GM21723 (cell line): ENCODE measurements around the gene SLC6A7.

Experiments
- ATAC-seq: cut with Tn5 transposase; IDR thresholded peaks from one replicate; pipeline ENCODE4 v1.9.1; 2021; ENCODE audit warnings: mild to moderate bottlenecking, moderate library complexity; ENCODE audit not compliant: unreplicated experiment

SLC6A7 gene

GRCh38 chr5:150189728-150190502 is at the start of gene SLC6A7:
TSS of gene SLC6A7 (plus strand) at chr5:150190062. CDS start at chr5:150190328, 266 bp downstream.
- ATAC-seq = no peak

GRCh38 chr5:150140830-150141229 is 49.0 kb upstream of the SLC6A7 start:
- ATAC-seq = no peak

- ATAC-seq = no peak
These were observed 48.2 kb upstream of the SLC6A7 start for GRCh38 chr5:150141544-150142184.

DNA sequence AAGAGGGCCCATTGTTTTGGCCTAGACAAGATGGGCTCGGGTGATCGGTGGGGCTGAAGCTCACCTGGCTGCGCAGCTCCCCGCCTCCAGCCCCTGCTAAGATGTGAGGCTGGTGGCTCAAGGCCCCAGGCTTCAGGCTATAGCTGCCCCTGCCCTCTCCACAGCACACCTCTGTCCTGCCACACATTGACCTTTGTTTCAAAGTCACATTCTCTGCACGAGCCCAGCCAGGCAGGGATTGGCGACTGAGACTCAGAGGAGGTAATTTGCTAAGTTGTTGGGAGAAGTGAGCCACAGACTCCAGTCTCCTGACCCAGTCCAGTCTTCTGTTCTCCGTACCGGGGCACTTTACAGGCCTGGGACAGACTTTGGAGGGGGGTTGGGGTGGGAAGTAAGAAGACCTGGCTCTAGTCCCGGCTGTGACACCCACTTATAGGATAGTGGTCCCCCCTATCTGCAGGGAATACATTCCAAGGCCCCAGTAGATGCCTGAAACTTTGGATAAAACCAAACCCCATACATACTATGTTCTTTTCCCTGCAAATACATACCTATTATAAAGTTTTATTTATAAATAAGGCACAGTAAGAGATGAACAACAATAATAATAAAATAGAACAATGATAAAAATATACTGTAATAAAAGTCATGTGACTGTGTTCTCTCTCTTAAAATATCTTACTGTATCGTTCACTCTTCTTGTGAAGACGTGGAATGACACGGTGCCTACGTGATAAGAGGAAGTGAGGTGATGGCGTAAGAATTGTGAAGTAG is 47.5 kb upstream of the SLC6A7 start:
- ATAC-seq = no peak

- no peak for ATAC-seq
These were observed 46.9 kb upstream of the SLC6A7 start for GRCh38 chr5:150142959-150143349.

DNA sequence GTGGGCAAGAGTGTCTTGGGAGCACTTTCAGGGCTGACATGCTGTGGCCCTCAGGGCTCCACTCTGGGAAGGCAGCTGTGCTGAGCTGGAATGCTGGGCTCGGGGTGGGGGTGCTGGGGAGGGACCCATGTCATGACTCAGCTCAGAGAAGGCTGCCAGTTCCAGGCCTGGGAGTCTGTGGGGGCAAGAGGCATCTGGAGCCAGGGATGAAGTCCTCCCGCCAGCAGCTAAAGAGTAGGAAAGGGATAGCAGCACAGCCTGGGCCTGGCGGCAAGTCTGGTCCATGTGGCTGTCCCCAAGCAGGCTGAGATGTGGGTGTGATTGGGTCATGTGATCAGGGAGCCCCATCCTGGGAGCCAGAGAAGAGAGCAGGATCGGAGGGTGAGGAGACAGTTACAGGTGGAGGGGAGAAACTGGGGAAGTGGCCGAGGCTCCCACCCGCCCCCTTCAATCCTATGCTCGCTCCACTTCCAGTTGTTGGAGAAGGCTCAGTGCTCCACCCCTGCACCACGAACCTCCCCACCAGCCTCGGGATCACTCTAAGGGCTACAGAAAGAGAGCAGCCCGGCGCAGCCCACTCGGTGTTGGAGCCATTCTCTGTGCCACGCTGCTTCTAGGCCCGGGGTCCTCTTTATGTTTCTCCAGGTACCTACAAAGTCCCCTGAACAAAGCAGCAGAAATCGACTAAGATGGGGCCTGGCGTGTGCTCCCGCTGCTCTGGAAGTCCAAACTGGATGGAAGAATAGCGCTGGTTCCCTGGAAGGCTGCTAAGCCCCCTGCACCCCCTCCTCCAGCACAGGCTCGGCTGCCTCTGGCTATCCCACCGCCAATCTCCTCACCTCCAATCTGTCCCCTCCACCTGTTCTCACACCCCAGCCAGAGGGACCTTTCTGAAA is 46.3 kb upstream of the SLC6A7 start:
- no peak for ATAC-seq

DNA sequence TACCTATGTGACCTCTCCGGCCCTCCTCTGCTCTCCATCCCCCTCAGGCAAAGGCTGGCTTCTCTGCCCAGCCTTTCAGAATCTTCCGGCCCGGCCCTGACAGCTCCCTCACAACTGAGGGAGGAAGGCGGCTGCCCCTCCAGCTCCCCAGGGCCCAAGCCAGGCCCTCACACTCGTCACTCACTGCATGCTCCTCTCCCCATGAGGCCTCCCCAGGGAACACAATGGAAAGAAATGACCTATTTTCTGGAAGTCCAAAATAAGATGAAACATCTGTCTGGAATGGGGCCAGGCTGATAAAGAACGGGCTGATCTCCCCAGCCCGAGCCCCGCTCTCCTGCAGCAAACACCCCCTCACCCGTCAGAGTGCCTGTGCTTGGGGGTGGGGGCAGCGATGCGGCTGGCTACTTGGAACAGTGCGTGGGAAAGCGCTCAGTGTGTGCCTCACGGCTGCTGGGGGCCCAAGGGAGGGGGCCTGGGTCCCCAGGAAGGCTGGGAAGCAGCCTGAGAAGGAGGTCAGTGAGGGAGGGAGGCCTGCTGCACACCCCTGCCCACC is 45.5 kb upstream of the SLC6A7 start:
- ATAC-seq = no peak

GRCh38 chr5:150144879-150145278 is 45.0 kb upstream of the SLC6A7 start:
- no peak for ATAC-seq

DNA sequence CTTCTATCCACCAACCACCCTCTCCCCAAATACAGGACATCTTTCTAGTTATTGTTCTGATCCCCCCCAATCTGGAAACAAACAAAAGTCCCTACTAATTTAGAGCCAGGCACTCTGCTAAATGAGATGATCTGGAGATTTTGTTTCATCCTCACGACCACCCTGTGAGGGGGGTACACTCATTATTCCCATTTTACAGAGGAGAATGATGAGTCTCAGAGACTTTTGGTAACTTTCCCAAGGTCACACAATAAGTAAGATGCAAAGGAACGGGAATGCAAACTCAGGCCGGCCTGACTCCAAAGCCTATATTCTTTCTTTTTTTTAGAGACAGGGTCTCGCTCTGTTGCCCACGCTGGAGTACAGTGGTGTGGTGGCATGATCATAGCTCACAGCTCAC is 43.6 kb upstream of the SLC6A7 start:
- ATAC-seq = no peak

DNA sequence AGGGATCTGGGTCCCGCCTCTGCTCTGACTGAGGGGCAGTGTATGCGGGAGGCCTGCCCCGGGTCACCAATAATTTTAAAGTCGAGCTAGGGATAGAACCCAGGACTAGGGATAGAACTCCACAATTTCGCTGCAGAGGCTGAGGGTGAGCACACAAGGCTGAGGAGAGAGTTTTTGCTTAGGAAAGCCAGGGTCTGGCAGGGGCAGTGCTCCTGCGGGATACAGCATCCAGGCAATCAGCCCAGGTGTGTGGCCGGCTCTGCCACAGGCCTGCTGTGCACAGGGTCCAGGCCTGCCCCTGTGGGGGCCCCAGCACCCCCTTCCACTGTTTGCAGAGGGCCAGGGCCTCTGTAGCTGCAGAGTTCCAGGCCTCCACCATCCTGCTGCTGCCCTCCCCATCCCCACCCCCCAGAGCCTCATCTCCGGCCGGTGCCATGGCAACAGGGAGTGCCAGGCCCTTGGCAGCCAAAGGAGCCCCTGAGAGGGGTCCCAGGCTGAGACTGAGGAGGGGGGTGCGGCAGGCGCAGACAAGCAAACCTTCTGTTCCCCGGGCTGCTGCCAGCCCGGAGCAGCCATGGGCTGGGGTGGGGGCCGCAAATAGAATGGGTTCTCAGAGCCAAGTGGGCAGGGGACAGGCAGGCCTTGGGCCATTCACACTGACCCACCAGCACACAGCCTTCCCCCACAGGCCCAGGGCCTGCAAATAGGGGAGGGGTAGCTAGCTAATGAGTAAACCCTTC is 42.8 kb upstream of the SLC6A7 start:
- ATAC-seq = no peak

DNA sequence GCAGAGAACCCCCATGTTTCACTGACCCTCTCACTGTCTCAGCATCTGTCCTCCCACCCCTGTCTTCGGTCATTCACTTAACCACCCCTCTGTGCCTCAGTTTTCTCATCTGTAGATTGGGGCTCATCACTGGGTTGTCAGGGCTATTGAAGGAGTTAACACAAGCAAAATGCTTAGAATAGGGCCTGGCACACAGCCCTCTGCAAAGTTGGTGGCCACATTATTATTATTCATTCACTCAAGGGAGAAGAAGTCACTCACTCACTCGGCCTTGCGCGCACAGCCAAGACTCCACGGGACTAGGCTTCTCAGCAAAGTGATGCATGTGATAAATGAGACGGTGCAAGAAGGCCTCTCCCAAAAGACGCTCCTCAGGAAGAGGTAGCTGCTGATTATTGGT is 42.2 kb upstream of the SLC6A7 start:
- ATAC-seq = no peak

DNA sequence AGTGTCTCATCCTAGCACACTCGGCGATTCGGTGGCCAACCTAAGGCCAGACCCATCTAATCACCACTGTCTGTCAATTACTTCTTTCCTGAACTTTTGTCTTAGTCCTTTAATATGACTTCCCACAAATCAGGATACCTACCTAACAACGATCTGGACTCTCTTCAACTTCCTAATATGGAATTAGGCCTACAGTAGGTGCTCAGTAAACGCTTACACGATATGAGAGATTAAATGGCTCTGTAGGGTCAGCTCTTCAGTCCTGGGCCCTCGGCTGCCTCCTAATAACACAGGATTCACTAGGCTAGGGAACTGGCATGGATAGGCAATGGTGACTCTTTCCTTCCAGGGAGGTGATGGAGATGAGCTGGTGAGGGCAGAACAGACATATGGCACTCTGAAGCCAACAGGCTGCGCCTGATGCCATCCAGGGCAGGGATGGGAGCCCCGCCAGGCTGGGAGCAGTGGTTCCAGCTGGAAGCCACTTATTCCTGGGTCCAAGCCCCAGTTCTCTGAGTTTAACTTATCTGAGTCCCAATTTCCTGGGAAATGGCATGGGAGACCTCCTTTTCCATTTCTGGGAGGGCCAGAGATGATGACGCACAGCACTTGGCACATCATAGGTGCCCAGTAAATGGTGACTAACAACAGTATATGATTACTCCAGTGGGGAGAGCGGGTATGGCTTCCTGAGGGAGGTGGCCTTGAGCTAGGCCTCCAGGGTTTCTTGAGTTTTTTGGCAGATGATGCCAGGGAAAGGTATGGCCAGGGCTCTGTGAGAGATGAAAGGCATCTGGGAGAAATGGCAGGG is 41.5 kb upstream of the SLC6A7 start:
- ATAC-seq = no peak

- no peak for ATAC-seq
These were observed 40.2 kb upstream of the SLC6A7 start for GRCh38 chr5:150149618-150150017.

- no peak for ATAC-seq
These were observed 37.0 kb upstream of the SLC6A7 start for GRCh38 chr5:150152636-150153462.

- no peak for ATAC-seq
These were observed 36.4 kb upstream of the SLC6A7 start for GRCh38 chr5:150153483-150153882.

DNA sequence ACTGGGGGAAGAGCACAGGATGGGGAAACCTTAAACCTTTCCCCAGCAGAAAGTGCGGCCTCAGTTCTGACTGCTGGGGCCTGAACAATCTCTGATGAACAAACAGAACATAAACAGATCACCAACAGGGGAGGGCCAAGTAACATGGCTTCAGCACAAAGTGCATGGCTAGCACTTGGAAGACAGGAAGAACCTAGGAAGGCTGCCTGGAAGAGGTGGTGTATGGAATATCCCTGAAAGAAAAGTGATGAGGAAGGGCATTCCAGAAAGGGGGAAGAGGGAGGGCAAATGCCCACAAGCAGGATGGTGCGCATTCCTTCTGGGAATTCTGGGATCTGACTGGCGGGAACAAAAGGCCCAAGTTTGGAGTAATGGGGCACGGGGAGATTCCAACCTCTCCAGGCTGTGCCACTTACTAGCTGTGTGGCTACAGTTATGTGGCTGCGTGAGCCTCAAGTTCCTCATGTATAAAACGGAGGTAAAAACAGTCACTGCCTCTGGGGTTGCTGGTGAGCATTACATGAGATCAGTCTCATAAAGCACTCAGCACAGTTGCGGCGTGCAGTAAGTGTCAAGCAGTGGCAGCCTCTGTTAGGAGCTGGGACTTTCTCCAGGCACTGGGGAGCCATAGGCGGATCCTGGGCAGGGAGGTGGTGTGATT is 35.8 kb upstream of the SLC6A7 start:
- no peak for ATAC-seq

DNA sequence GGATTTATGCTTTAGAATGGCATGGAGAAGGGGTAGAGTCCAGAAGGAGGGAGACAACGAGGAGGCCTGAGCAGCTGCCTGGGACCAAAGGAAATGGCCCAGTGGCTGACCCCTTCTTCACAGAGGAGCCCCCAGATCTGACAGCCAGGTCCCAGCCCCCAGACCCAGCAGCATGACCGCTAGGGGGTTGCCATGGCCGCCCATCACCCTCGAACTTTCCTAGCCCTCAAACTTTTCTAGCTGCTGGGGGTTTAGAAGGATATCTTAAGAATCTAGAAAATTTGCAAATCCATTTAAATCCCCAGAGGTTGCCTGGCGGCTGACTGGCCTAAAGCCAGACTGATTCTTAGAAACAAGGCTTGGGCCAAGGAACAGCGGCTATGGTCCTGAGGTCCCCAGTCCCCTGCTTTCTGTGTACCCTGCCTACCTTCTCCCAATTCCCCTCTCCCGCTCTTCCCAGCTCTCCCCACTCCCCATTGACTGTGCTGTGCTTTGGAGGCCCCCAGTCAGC is 35.2 kb upstream of the SLC6A7 start:
- ATAC-seq = no peak
